Ascending aorta (tissue), 2 donors: ENCODE data around the gene CAPN1. TPM values are rescaled to one million over a fixed set of nuclear protein-coding genes. Genes with fewer than 3 reads are reported as not detected.

ENCODE experiments used
- DNase-seq, 2 donors: peaks; one replicate each; pipeline ENCODE4 v3.0.0-alpha.2; 2019; ENCODE audit warnings: low spot score in 2 of 2
- H3K27ac ChIP-seq, 2 donors: fragments of 200-600 bp; sonication (generic); one replicate each; pipeline ENCODE4 v1.5.1; 2016 to 2017; ENCODE audit warnings: mild to moderate bottlenecking in 1 of 2
- H3K27me3 ChIP-seq: fragments of 200-600 bp; sonication (generic); one replicate; pipeline ENCODE4 v1.5.1; 2017
- H3K36me3 ChIP-seq, 2 donors: fragments of 200-600 bp; sonication (generic); one replicate each; pipeline ENCODE4 v1.5.1; 2016
- H3K4me1 ChIP-seq, 2 donors: fragments of 200-600 bp; sonication (generic); one replicate each; pipeline ENCODE4 v1.5.1; 2016 to 2017; ENCODE audit warnings: mild to moderate bottlenecking in 1 of 2
- H3K4me3 ChIP-seq, 2 donors: fragments of 200-600 bp; sonication (generic); one replicate each; pipeline ENCODE4 v1.5.1; 2016 to 2017; ENCODE audit warnings: mild to moderate bottlenecking in 1 of 2
- H3K9me3 ChIP-seq, 2 donors: fragments of 200-600 bp; sonication (generic); one replicate each; pipeline ENCODE4 v1.5.1; 2016
- CTCF ChIP-seq, 3 experiments: fragments of 200-600 bp in 2 of 3; fragments of 450-650 bp in 1 of 3; sonication (generic) in 2 of 3; IDR thresholded peaks; one replicate each; pipeline ENCODE4 v1.5.1; 2016 to 2019; ENCODE audit warnings: antibody characterized with exemption in 3 of 3, mild to moderate bottlenecking in 1 of 3, moderate library complexity in 1 of 3
- intact Hi-C: fragments of 100-400 bp; cut with DNase I; formaldehyde crosslinking; loops from one replicate; pipeline ENCODE4 v1.15.1; 2023
- total RNA-seq: library from RNA; depleted of rRNA; stranded (reverse); fragments of >200 nt; gene quantifications from one replicate; pipeline ENCODE4 v1.1.0, GENCODE V29; 2016

The CAPN1 gene
- total RNA-seq, 1 donor from 2014 or later, result 239 TPM

- H3K4me3 ChIP-seq, result no peak overlapping the region
- no peak for DNase-seq
- H3K27ac ChIP-seq, result no peak overlapping the region
- H3K4me1 ChIP-seq, result no peaks in the 10 kb centered on the region
- H3K36me3 ChIP-seq, result no peaks in the 10 kb centered on the region
- TF ChIP-seq CTCF (IDR thresholded peaks at IDR 0.05), result no peak
- H3K27me3 ChIP-seq, result no peaks in the 10 kb centered on the region
- intact Hi-C loops, result no loop called here
- no peaks in the 10 kb centered on the region for H3K9me3 ChIP-seq
Measured at GRCh38 chr11:65217441-65218423, 36.0 kb downstream of the CAPN1 start.

- H3K36me3 ChIP-seq, result no peaks in the 10 kb centered on the region
- DNase-seq, result no peak
- H3K27me3 ChIP-seq, result no peaks in the 10 kb centered on the region
- H3K27ac ChIP-seq, result no peak overlapping the region
- TF ChIP-seq CTCF (IDR thresholded peaks at IDR 0.05), result no peak
- no peaks in the 10 kb centered on the region for H3K4me1 ChIP-seq
- intact Hi-C loops, result no loop called here
- H3K4me3 ChIP-seq, result no peak overlapping the region
- H3K9me3 ChIP-seq, result no peaks in the 10 kb centered on the region
Measured at GRCh38 chr11:65218446-65218845, 36.7 kb downstream of the CAPN1 start.

GRCh38 chr11:65219930-65220213, 38.1 kb downstream of the CAPN1 start:
- Histone ChIP-seq H3K36me3 (no peaks in the 10 kb centered on the region), H3K4me1 (peaks cover 0 to under 1% of the 10 kb centered on the region in 2 donors), H3K27me3 (no peaks in the 10 kb centered on the region), H3K9me3 (no peaks in the 10 kb centered on the region), H3K4me3 (no peak overlapping the region), H3K27ac (no peak overlapping the region)
- no peak for TF ChIP-seq CTCF (IDR thresholded peaks at IDR 0.05)
- no peak for DNase-seq
- intact Hi-C loops, result no loop called here

GRCh38 chr11:65221026-65221425, 39.3 kb downstream of the CAPN1 start:
- TF ChIP-seq CTCF (IDR thresholded peaks at IDR 0.05), result no peak
- no peak overlapping the region for H3K4me3 ChIP-seq
- H3K27ac ChIP-seq, result no peak overlapping the region
- DNase-seq, result no peak
- no peaks in the 10 kb centered on the region for H3K27me3 ChIP-seq
- intact Hi-C loops, result no loop called here
- H3K4me1 ChIP-seq, result peaks cover 0 to 10% of the 10 kb centered on the region in 2 donors
- no peaks in the 10 kb centered on the region for H3K9me3 ChIP-seq
- no peaks in the 10 kb centered on the region for H3K36me3 ChIP-seq

- intact Hi-C loops, result no loop called here
- DNase-seq, result no peak
- no peaks in the 10 kb centered on the region for H3K9me3 ChIP-seq
- no peak for TF ChIP-seq CTCF (IDR thresholded peaks at IDR 0.05)
- no peaks in the 10 kb centered on the region for H3K27me3 ChIP-seq
- H3K27ac ChIP-seq, result no peak overlapping the region
- H3K4me3 ChIP-seq, result no peak overlapping the region
- H3K36me3 ChIP-seq, result no peaks in the 10 kb centered on the region
- peaks cover 0 to 12% of the 10 kb centered on the region in 2 donors for H3K4me1 ChIP-seq
Measured at GRCh38 chr11:65223011-65223410, 41.3 kb downstream of the CAPN1 start.
